Stimulated activated CD8-positive, alpha-beta memory T cell treated with anti-CD3 and anti-CD28 coated beads, Interleukin-12 subunit alpha, Interleukin-12 subunit beta, amount 100 ng/mL, for 4 hours (primary cell): Measurements from ENCODE around the gene ENTPD2.
A peak's percentile ranks its signal among the peaks of the same experiment; 100 is the strongest.
"Not testable (repeated sequence)": the region's sequence is repeated elsewhere in the genome, so short reads cannot be mapped to it uniquely, and the experiment has no call there.

ENCODE experiments used
- DNase-seq: peaks from one replicate; pipeline ENCODE4 v3.0.0-alpha.2; 2020; ENCODE audit warnings: low read depth

The ENTPD2 gene

DNA sequence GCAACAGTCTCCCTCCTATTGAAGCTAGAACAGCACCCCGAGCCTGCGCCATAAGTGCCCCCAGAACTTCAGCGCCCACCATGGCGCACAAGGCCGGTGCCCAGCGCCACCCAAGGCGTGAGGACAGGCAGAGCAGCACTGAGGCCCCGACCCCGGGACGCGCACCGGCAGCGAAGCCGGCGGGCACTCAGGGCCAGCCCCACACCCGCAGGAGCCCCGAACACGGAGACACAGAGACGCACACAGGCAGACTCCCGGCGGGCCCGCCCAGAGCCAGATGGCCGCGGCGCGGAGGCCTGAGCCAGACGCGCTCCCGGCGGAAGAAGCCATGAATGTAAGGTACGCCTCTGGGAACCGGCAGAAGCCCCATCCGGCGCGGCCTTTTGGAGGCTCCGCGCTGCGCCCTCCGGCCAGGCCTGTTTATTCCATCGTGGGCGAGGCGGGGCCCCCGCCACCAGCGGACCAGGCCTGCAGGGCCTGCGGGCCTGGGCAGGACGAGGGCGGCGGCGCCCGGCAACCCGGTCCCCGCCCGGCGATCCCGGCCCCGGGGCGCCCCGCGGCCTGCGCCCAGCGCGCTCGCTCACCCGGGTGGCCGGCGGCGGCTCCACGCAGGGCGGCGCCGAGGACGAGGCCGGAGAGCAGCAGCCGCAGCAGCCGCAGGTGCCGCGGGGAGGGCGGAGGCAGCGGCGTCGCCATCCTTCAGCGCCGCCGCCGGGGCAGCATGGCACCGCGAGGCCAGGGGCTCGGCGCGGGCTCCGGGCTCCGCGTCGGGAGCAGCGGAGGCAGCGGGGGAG is 8.4 kb downstream of the ENTPD2 start:
- DNase-seq: no peak

DNA sequence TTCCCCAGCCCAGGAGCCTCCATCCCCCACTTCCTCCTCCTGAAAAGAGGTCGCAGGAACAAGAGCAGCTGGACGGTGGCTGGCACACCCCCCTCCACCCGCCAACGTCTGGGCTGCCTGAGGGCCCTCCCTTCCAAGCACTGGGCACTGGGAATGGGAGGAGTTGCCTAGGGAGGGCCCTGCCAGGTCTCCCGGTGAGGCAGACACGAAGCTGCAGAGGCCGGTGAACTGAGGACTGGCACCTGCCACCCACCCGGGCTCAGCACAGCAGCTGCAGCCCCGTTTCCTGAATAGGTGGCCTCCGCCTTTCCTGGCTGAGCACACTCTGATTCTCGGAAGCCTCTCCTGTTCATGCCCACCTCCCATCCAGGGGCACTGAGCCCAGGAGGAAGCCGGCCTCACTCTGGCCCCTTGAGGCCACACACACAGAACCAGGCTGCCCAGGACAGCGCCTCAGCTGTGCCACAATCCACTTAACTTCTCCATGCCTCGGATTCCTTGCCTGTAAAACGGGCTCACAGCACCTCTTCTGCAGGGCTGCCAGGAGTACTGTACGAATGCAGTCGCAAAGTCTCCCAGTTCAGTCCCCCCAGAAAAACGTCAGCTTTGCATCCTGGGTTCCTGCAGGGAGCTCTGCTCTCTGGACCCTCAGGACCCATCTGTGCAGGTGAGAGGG is 9.2 kb downstream of the ENTPD2 start:
- DNase-seq: no peak

DNA sequence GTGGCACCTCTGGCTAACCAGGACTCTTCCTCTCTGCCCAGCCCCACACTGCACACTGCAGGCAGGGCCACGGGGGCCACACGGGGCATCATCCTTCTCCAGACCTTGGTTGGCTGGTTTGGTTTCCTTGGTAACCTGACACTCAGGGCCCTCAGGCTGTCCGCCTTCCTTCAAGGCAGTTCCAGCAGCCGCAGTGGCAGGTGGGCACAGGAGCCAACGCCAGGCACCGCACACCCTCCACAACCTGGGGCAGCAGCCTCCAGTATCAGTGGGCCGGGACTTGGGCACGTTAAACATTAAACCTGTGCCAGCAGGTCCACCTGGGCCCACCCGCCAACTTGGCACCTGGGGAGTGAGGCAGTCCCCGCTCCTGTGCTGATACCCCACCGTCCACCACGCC is 9.8 kb downstream of the ENTPD2 start:
- no peak for DNase-seq

DNA sequence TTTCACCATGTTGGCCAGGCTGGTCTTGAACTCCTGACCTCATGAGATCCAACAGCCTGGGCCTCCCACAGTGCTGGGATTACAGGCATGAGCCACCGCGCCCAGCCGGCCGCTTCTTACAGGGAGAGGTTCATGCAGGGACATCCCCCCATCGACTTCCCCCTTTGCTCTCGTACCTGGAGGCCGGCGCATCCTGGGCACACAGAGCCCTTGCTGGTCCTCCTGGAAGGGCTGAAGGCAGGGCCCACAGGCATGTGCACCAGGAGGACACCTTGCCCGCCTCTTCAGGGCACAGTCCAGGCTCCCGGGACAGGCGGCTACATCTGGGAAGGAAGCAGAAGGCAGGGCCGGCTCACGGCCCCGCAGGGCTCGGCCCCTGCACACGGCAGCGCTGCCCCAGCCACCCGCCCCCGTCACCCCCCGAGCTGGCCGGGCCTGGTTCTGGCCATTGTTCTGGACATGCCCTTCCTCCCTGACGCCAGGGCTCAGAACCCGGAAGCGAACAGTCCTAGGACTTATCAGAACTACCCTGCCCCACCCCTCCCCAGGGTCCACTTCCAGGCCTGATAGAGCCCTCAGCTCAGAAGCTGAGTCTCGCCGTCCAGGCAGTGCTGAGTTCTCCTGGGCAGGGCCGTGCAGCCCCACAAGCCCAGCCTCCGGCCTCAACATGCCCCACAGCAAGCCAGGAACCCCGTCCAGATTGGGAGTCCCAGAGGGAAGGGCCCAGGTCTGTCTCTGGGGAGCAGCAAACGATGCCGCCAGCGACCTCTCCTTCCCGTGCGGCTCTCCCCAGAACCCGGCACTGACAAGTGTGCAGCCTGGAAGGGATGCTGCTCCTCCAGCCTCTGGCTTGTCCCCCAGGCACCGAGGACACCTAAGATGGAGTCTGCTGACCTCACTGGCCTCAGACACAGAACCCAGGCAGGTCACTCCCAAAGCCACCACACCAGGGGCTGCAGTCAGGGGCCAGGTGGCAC is 10.8 kb downstream of the ENTPD2 start:
- no peak for DNase-seq

DNA sequence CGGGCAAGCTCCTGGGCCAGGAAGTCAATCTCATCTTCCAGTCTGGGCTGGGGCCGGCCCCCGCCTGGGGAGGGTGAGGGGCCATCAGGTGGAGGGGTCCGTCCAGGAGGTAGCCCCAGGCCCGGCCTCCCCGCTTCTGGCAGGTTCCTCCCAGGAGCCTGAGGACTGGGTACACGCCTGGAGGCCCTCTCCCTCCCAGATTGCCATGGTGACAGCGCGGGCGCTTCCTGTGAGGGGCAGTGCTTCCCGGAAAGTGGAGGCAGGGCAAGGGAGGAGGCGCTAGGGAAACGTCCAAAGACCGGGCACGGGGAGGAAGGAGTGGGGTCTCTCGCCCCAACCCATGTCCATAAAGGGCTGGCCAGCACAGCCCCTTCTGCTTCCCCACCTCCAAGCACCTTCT is 12.7 kb downstream of the ENTPD2 start:
- DNase-seq: no peak

DNA sequence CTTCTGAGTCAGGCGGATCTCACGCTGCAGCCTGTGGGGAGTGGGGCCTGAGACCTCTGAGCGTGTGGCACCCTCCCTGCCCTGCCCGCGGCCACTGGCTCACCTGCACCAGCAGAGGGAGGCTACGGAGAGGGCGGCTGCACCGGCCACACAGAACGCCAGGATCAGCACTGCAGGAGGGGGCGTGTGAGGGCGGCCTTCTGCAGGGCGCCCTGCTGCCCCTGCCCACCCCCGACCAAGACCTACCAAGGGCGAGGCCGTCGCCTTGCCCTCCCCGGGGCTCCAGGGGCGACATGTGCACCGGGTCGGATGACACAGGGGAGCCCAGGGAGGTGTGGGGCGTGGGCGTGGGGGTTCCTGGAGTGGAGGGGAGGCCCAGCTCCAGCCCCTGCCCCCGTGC is 13.3 kb downstream of the ENTPD2 start:
- no peak for DNase-seq

DNA sequence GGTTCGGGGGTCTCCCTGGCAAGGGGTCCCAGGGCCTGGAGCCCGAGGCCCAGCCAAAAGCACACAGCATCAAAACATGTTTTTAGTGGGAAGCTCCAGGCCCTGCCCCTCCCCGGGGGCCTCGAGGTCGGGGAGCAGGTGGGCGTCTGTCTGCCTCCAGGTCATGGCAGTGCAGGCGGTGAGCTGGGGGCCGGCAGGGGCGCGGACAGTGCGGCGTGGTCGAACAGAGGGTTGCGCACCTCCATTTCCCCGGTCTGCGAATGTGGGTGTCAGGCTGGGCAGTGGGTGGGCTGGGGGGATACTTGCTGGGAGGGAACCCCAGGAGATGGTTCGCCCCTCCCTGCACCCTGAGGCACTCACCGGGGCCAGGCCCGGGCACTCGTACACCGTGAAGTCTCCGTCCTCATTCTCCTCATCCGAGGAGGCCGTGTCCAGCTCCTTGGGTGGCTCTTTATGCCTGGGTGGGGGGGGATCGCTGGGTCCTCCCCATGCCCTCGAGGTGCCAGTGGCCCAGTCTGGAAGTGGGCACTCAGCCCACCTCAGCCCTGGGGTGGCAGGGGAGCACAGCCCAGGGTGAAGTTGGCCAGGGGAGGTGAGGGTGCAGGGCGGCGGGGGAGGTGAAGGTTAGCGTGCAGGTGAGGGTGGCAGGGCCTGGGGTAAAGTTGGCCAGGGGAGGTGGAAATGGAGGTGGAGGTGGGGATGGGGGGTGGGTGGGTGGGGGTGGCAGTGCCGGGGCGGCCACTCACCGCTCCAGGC is 14.1 kb downstream of the ENTPD2 start:
- DNase-seq: no peak

DNA sequence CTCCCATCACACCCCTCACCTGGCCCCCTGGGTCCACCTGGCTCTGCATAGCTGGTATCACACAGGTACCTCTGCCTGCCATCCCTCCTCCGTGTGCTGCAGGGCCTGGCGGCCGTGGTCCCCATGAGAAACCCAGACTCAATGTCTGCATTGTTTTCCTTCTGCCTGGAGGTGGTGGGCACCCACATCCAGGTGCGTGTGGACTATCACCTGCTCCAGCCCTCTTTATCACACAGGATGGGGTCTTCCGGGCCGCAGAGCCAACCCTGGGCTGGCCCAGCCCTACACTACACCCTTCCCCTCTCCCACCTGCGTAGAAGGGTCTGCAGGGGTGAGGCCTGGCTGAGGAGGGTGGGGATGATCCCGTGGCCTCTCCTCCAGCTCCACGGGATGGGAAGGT is 14.9 kb downstream of the ENTPD2 start:
- no peak for DNase-seq

DNA sequence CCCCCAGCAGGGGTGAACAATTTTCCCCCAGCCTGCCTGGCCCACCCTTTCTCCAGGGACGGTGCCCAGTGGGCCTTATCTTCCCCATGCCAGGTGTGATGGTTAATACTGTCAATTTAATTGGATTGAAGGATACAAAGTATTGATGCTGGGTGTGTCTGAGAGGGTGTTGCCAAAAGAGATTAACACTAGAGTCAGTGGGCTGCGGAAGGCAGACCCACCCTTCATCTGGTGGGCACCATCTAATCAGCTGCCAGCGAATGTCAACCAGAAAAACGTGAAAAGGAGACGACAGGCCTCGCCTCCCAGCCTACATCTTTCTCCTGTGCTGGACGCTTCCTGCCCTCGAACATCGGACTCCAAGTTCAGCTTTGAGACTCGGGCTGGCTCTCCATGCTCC is 16.4 kb downstream of the ENTPD2 start:
- no peak for DNase-seq

DNA sequence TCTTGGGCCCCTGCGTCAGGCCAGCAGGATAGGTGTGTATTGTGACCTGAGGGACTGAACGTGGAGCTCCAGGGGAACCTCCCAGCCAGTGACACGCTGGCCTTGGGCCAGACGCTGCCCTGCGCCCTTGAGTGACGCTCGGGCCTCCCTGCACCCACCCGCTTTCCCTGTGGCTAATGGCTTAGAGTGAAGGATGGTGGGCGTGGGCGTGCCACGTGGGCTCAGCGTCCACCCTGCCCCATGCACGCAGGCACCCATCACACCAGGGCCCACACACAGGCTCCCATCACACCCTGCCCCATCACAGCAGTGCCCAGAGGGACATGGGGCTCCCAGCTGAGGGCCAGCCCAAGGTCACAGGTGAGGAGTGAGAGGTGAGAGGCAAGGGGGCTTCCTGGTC is 16.8 kb downstream of the ENTPD2 start:
- DNase-seq: no peak

DNA sequence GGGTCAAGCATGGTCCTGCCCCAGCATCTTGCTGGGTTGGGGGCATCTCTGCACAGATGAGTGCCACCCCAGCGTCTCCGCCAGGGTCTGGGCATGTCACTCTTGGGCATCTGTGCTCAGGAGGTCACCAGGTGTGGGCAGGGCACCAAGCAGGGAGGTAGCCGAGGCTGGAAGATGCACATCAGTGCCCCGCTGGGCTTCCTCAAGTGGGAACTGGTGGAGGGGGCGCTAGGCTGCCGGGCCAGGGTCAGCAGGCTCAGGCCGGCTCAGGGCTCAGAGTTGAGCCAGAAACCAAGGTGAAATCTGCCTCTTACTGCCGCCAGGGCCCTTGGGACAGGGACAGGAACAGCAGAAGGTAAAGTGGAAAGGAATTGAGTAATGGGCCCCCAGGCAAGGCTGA is 17.9 kb downstream of the ENTPD2 start:
- no peak for DNase-seq

DNA sequence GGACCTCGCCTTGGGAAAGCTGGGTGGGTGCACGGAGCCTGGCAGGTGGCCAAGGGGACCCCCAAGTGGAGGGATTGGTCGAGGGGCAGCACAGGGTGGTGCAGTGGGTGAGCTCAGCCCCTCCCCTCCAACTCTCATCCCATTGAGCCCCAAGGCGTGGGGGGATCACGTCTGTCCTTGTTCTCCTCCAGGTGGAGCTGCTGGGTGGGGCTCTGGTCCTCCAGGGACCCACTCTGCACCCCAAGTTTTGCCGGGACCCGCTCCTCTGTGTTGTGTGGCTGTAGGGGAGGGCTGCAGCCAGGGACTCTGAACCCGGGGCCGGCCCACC is 18.4 kb downstream of the ENTPD2 start:
- no peak for DNase-seq

DNA sequence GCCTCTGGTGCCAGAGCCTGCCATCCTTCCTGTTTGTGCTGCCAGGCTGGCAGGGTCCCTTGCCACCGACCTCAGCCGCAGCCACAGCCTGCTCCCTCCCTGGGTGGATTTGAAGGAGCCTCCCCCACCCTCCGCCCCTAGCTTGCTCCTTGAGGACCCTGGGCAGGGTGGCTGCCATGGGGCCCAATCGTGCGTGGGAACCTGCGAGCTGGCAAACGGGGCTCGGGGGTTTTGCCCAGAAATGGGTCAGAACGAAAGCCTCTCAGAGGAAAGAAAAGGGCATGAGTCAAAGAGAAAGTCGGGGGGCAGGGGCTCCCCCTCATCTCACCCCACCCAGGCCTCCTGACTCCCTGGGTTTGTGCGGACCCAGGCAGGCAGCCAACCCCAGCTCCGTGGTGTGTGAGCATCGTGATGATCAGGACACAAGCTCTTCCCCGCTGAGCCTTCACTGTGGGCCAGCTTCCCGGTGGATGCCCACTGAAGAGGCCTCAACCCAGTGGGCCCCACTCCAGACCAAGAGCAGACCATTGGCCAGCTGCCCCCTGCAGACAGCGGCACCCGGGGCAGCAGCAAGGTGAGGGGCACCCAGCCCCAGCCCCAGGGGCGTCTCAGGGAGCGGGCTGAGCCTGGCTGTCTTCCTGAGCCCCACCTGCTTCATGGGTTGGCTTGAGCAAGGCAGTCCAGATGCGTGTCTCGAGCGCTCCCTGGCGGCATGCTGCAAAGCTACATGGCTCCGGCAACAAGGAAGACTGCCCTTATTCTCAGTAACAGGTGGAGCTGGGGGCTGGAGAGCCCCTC is 19.0 kb downstream of the ENTPD2 start:
- DNase-seq: peak; percentile 73

DNA sequence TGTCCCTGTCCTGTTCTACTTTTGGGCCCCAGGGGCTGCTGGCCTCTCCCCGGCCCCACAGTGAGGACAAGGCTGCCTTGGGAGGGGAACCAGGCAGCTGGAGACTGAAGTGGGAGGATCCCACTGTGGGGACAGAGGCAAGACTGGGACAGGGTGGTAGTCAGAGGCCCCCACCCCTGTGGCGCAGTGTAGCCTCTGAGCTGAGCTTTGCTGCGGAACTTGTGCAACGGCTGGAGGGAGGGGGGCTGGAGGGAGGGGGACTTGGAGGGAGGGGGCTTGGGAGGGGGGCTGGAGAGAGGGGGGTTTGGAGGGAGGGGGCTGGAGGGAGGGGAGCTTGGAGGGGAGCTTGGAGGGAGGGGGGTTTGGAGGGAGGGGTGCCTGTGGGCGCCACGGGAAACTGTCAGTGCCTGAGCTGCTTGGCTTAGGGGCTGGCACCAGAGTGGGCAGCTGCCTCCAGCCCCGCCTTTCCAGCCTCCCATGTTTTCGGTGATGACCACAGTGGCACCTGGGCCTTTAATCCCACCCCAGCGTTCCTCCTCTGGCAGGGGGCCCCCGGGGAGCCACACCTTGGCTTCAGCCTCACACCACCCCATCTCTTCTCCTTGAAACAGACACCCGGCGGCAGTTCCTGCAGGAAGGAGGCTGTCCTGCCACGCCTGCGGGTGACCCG is 19.7 kb downstream of the ENTPD2 start:
- DNase-seq: no peak

DNA sequence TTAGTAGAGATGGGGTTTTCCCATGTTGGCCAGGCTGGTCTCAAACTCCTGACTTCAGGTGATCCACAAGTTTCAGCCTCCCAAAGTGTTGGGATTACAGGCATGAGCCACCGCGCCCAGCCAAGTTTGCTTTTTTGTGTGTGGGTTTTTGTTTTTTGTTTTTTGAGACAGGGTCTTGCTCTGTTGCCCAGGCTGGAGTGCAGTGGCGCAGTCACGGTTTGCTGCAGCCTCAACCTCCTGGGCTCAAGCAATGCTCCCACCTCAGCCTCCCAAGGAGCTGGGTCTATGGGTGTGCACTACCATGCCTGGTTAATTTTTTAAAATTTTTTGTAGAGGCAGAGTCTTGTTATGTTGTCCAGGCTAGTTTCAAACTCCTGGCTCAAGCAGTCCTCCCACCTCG is 20.4 kb downstream of the ENTPD2 start:
- DNase-seq: not testable (repeated sequence)

DNA sequence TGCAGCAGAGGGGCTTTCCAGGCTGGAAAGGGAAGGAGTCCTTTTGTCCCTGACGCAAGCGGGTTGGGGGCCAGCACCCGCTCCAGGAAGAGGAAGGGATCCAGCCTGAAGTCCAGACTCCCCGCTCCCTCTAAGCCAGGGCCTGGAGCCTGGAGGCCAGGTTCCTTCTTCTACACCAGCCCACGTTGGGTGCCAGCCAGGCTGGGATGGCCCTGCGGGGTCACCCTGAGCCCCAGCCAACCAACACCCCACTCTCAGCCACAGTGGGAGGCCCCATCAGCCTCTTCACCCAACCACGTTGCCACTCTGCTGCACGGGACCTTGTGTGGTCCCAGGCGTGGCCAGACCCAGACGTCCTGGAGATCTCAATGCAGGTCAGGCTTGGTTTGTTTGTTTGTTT is 21.0 kb downstream of the ENTPD2 start:
- DNase-seq: no peak

DNA sequence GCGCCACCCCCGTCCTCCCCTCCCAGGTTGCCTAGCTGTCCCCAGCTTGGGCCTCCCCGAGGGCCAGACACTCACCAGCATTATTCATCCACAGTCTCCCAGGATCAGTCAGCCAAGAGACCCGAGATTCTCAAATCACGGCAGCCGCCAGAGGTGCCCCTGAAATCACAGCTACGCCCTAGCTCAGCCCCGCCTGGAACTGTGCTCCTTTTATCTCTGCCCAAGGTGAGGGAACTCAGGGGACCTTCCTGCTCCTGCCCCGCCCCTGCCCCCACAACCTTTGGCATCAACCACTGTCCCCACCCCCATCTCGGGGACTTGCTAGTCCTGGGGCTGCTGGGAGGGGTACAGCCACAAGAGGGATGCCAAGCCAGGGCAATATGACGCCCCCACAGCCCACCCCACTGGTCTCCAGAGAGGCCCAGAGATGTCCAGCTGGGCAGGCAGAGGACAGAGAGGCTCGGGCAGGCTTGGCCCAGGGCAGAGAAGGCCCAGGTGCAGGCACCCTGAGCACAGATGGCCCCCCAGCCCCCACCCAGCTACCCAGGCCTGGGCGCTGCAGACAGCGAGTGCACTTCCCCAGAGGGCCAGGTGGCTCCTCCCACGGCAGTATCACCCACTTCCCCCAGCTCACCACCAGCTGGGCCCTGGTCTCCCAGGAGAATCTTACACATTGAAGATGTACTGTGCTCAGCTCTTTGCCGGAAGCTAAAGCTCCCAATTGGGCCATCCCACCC is 21.8 kb downstream of the ENTPD2 start, which contains the start of gene FUT7:
Gene FUT7 (minus strand): TSS at position 185 of the 737 bp plus-strand sequence. CDS start 97 bp downstream, at position 88.
- no peak for DNase-seq

DNA sequence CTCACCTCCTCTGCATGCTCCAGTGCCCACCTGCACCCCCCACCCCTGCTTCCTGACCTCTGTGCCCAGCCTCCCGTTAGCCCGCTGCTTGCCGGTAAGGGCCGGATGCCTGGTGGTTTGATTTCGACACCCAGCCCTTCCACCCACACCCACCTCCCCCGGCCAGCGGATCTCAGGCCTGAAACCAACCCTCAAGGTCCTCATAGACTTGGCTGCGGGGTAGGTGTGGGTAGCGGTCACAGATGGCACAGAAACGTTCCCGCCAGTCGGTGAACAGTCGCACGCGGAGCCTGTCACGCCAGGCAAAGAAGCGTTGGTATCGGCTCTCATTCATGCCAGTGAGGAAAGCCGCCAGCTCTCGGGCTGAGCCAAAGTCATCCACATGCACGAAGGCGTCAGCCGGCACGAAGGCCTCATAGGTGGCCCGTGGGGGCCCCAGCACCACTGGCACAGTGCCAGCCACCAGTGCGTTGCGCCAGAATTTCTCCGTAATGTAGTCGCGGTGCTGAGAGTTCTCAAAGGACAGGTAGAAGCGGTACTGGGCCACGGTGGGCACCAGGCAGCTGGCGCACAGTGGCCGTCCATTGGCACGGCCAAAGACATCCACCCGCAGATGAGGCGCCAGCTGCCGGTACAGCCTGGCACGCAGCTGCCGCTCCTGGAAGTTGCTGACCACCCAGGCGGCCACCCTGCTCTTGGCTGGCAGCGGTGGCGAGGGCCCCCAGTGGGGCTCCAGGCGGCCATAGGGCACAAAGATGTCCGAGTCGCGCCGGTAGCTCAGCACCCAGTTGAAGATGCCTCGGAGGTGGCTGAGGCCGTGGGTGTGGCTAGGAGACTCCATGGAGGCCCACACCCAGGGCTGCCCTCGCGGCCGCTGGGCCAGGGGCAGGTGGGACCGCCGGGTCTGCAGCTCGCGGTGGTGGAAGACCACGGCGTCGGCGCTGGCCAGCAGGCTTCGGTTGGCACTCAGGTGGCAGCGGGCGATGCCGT is 23.0 kb downstream of the ENTPD2 start:
- no peak for DNase-seq

DNA sequence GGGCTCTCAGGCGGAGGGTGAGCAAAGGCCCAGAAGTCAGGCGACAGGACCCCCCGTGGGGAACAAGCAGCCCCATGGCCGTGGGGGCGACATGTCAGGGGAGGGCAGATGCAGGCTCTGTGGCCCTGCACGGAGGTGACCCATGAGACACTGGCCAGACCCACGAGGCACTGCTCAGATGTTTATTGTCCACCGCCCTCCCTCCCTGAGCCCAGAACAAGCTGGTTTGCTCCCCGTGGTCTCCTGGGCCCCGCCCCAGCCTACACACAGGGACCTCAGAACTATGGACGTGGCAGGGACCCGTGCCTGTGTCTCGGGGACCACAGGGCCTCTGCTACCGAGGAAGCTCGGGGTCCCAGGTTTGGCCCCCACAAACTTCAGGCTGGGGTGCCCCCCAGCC is 23.9 kb downstream of the ENTPD2 start:
- no peak for DNase-seq
